HG03378 (cell line): ENCODE results near the gene GIT1.
"Not testable (repeated sequence)": the region's sequence is repeated elsewhere in the genome, so short reads cannot be mapped to it uniquely, and the experiment has no call there.

Experiments used
- ATAC-seq: cut with Tn5 transposase; IDR thresholded peaks from one replicate; pipeline ENCODE4 v1.9.1; 2021; ENCODE audit warnings: mild to moderate bottlenecking, moderate library complexity; ENCODE audit not compliant: unreplicated experiment

The GIT1 gene

GRCh38 chr17:29567554-29568330 lies 21.7 kb downstream of the GIT1 start:
- ATAC-seq, result peak; percentile 33

- no peak for ATAC-seq
These were observed 22.2 kb downstream of the GIT1 start for GRCh38 chr17:29567304-29567553.

- ATAC-seq, result no peak
These were observed 22.8 kb downstream of the GIT1 start, which contains the start of gene ABHD15 for GRCh38 chr17:29566473-29567303. Gene ABHD15 (minus strand): TSS chr17:29567037. CDS start chr17:29566966, 71 bp downstream.

GRCh38 chr17:29565643-29566472 lies 23.6 kb downstream of the GIT1 start:
- no peak for ATAC-seq

- no peak for ATAC-seq
These were observed 25.6 kb downstream of the GIT1 start for GRCh38 chr17:29563816-29564215.

- no peak for ATAC-seq
These were observed 26.8 kb downstream of the GIT1 start for GRCh38 chr17:29562615-29563014.

GRCh38 chr17:29561554-29562517 lies 27.6 kb downstream of the GIT1 start:
- ATAC-seq, result no peak

GRCh38 chr17:29560316-29560715 lies 29.1 kb downstream of the GIT1 start:
- ATAC-seq, result no peak

- no peak for ATAC-seq
These were observed 29.8 kb downstream of the GIT1 start for GRCh38 chr17:29559640-29560039.

- not testable (repeated sequence) for ATAC-seq
These were observed 31.3 kb downstream of the GIT1 start for GRCh38 chr17:29558139-29558538.

- no peak for ATAC-seq
These were observed 31.7 kb downstream of the GIT1 start for GRCh38 chr17:29557739-29558116.

- no peak for ATAC-seq
These were observed 32.2 kb downstream of the GIT1 start for GRCh38 chr17:29557085-29557738.

- ATAC-seq, result no peak
These were observed 33.6 kb downstream of the GIT1 start for GRCh38 chr17:29555840-29556239.

- no peak for ATAC-seq
These were observed 40.1 kb downstream of the GIT1 start for GRCh38 chr17:29549177-29549923.

- no peak for ATAC-seq
These were observed 42.6 kb downstream of the GIT1 start for GRCh38 chr17:29546830-29547229.

- no peak for ATAC-seq
These were observed 43.4 kb downstream of the GIT1 start for GRCh38 chr17:29546085-29546484.

- no peak for ATAC-seq
These were observed 45.4 kb downstream of the GIT1 start for GRCh38 chr17:29544066-29544465.

GRCh38 chr17:29533976-29534375 lies 55.5 kb downstream of the GIT1 start:
- no peak for ATAC-seq

GRCh38 chr17:29526322-29526721 lies 63.1 kb downstream of the GIT1 start:
- no peak for ATAC-seq
